Measurements from ENCODE around the gene ITGB1. TPM values are rescaled to one million over a fixed set of nuclear protein-coding genes. Genes with fewer than 3 reads are reported as not detected.
A peak's percentile ranks its signal among the peaks of the same experiment; 100 is the strongest.

ITGB1 gene
- total RNA-seq, 1 donor from 2014 or later = 409 TPM

DNA sequence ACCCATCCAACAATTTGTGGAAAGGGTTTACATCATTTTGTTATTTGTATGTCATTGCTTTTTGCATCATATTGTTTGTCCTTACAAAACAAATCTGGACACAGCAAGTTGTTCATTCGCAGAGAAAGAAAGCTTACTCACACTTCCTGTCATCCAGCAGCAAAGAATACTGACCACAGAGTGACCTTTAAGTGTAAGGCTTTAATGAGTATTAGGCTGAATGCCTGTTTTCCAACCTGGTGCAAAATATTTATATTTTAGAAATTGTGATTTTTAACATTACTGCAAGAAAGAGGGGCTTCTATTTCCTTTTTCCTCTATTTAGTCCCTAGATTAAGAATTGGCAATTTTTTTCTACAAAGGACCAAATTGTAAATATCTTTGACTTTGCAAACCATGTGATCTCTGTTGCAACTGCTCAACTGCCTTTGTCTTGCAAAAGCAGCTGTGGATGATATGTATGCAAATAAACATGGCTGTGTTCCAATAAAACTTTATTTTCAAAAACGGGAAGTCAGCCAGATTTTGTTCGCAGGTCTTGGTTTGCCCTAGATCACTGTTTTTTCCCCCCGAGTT, 27.8 kb upstream of the ITGB1 start:
- no peaks in the 10 kb centered on the region for H3K36me3 ChIP-seq
- no peak overlapping the region for H3K4me3 ChIP-seq
- peak overlapping the region; percentile 41 for H3K27ac ChIP-seq
- intact Hi-C loops (cut with DNase I) = no loop called here
- no peaks in the 10 kb centered on the region for H3K27me3 ChIP-seq (ENCODE audit: low read depth)
- peak in 1 of 2 donors; percentile 65 for ATAC-seq
- no peak for DNase-seq
- TF ChIP-seq, protein P1, sequence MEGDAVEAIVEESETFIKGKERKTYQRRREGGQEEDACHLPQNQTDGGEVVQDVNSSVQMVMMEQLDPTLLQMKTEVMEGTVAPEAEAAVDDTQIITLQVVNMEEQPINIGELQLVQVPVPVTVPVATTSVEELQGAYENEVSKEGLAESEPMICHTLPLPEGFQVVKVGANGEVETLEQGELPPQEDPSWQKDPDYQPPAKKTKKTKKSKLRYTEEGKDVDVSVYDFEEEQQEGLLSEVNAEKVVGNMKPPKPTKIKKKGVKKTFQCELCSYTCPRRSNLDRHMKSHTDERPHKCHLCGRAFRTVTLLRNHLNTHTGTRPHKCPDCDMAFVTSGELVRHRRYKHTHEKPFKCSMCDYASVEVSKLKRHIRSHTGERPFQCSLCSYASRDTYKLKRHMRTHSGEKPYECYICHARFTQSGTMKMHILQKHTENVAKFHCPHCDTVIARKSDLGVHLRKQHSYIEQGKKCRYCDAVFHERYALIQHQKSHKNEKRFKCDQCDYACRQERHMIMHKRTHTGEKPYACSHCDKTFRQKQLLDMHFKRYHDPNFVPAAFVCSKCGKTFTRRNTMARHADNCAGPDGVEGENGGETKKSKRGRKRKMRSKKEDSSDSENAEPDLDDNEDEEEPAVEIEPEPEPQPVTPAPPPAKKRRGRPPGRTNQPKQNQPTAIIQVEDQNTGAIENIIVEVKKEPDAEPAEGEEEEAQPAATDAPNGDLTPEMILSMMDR (IDR thresholded peaks at IDR 0.05) = no peak
- H3K9me3 ChIP-seq = no peaks in the 10 kb centered on the region
- peaks cover 35% of the 10 kb centered on the region for H3K4me1 ChIP-seq

DNA sequence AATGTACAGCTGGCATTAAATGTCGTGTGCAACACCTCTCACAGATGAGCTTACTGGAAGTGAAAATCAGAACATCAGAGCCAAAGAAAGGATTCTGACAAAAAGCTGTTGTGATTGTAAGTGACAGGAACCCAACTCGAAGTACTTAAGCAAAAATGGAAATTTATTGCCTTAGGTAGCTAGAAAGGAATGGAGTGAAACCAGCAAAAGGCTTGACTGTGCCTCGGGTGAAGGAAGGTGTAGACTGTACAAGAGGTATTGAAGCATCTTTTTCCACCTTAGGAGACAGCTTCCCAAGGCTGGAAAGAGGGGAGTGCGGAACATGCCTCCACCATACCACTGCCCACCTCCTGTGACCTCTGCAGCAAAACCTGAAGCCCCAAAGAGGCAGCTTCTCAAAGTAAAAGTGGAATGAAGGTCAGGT, 27.3 kb upstream of the ITGB1 start:
- DNase-seq = no peak
- no peak for ATAC-seq
- TF ChIP-seq, protein P1 (IDR thresholded peaks at IDR 0.05) = no peak
- H3K36me3 ChIP-seq = no peaks in the 10 kb centered on the region
- no peak overlapping the region for H3K4me3 ChIP-seq
- H3K4me1 ChIP-seq = peaks cover 39% of the 10 kb centered on the region
- H3K9me3 ChIP-seq = no peaks in the 10 kb centered on the region
- no peaks in the 10 kb centered on the region for H3K27me3 ChIP-seq (ENCODE audit: low read depth)
- peak overlapping the region; percentile 41 for H3K27ac ChIP-seq
- intact Hi-C loops (cut with DNase I) = no loop called here

GRCh38 chr10:32984003-32984600, 26.1 kb upstream of the ITGB1 start:
- intact Hi-C loops (cut with DNase I) = no loop called here
- H3K27me3 ChIP-seq (ENCODE audit: low read depth) = no peaks in the 10 kb centered on the region
- peaks cover 45% of the 10 kb centered on the region for H3K4me1 ChIP-seq
- no peak overlapping the region for H3K4me3 ChIP-seq
- no peak overlapping the region for H3K27ac ChIP-seq
- ATAC-seq (no peak), DNase-seq (no peak)
- no peaks in the 10 kb centered on the region for H3K36me3 ChIP-seq
- no peaks in the 10 kb centered on the region for H3K9me3 ChIP-seq
- TF ChIP-seq, protein P1 (IDR thresholded peaks at IDR 0.05) = no peak

DNA sequence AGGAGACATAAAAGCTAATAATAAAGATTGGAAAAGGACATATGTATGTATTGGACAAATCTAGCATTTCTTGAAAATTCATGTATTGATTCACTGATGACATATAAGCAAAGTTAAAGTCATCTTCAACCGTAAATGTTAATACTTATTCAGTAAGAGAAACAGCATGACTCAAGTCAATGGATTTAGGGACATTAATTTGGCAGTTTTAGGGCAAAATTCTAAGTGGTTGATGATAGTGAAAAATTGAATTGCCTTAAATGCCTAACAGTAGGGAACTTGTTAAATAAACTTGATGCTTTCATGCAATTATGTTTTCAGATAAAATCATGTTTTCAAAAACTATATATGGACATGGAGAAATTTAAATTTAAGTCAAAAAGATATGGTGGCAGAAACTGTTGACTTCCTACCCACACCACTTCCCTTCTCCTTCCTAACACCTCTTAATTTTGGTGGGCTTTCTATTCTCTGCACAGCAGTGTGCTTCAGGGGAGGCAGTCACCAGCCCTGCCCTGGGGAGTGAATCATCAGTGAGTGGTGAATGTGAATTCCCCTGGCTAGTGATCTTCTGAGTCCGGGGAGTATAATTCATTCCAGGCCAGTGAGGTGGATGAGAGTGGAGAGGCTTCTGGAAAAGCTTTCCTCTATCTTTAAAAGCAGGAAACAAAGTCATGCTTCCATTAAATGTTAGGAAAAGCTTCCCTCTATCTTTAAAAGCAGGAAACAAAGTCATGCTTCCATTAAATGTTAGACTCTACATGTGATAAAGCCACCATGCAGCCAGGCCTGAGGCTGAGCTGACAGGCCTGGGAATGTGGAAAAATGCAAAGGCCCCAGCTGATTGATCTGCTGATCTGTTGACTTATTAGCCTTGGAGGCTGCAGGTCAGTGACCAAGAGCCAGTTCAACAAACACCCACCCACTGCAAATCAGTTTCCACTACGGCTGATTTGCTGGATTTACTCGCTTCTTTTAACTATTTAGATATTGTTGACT, 25.2 kb upstream of the ITGB1 start:
- TF ChIP-seq, protein P1 (IDR thresholded peaks at IDR 0.05) = no peak
- peak overlapping the region; percentile 89 for H3K27ac ChIP-seq
- no peaks in the 10 kb centered on the region for H3K27me3 ChIP-seq (ENCODE audit: low read depth)
- H3K9me3 ChIP-seq = no peaks in the 10 kb centered on the region
- ATAC-seq (no peak), DNase-seq (no peak)
- H3K36me3 ChIP-seq = no peaks in the 10 kb centered on the region
- intact Hi-C loops (cut with DNase I) = no loop called here
- H3K4me1 ChIP-seq = peaks cover 45% of the 10 kb centered on the region
- H3K4me3 ChIP-seq = no peak overlapping the region

GRCh38 chr10:32982293-32982709, 24.3 kb upstream of the ITGB1 start:
- no peaks in the 10 kb centered on the region for H3K36me3 ChIP-seq

More at GRCh38 chr10:32982293-32982709, 24.3 kb upstream of the ITGB1 start:
- ATAC-seq (no peak), DNase-seq (no peak)
- TF ChIP-seq, protein P1 (IDR thresholded peaks at IDR 0.05) = no peak
- peak overlapping the region; percentile 89 for H3K27ac ChIP-seq
- no peak overlapping the region for H3K4me3 ChIP-seq
- peaks cover 45% of the 10 kb centered on the region for H3K4me1 ChIP-seq
- no peaks in the 10 kb centered on the region for H3K9me3 ChIP-seq
- no peaks in the 10 kb centered on the region for H3K27me3 ChIP-seq (ENCODE audit: low read depth)
- intact Hi-C loops (cut with DNase I) = no loop called here
